ENCODE measurements around the gene MMP15. TPM values are rescaled to one million over a fixed set of nuclear protein-coding genes. Genes with fewer than 3 reads are reported as not detected.

The MMP15 gene
- total and polyA plus RNA-seq, 2 of the 13 experiments (the other 11 are each of a cell fraction or from before 2014, with no cell fraction given) = 35.2 to 44.9 TPM

DNA sequence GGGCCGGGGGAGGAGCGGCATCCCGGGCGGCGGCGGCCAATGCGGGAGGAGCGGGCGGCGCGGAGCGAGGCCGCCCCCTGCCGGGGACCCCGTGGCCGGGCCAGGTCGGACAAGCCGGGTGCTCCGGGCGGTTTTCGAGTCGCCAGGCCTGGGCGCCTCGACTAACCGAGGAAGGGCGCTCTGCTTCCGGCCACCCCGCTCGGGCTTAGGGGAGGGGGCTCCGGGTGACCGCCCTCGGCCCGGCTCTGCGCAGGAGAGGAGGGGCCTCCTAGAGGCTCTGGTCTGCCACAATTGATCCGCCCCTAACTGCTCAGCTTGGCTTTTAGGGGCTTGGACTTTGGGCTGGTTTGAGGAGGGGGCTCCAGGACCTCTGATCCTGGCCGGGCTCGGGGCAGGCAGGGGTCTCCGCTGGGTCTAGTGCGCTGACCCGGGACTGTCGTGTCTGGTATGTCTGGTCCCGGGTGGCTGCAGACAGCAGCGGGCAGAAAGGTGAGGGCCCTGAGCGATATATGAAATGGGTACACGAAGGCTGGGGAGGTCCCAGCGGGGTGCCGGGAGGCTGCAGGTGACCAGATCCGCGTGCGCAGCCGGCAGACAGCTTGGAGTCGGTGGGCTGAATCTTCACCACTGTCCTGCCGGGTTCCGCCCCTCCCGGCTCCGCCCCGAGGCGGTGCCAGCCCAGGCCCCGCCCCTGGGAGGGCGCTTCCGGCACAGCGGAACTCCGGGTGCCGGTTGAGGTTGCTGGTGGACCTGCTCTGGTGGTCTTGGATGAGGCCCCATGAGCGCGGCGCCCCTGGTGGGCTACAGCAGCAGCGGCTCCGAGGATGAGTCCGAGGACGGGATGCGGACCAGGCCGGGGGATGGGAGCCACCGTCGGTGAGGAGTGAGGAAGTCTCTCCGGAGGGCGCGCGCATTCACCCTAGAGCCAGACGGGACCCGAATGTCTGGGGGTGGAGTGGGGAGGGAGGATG lies 24.6 kb upstream of the MMP15 start, which contains the start of gene USB1 (continued):
- peak; percentile 86 for TF ChIP-seq ZNF18 (CRISPR knock-in tag; IDR thresholded peaks at IDR 0.05; ENCODE audit: insufficient replicate concordance)
- no peak for TF ChIP-seq ZNF678 (CRISPR knock-in tag; IDR thresholded peaks at IDR 0.05)
- TF ChIP-seq NRL (CRISPR knock-in tag; IDR thresholded peaks at IDR 0.05; ENCODE audit: borderline replicate concordance) = peak; percentile 76; the same call in 1 of the 2 replicates
- TF ChIP-seq ZSCAN25 (CRISPR knock-in tag; IDR thresholded peaks at IDR 0.05) = 0 out of 2 replicates have a peak, but pooled peaks have one; percentile 45
- TF ChIP-seq, protein P1, sequence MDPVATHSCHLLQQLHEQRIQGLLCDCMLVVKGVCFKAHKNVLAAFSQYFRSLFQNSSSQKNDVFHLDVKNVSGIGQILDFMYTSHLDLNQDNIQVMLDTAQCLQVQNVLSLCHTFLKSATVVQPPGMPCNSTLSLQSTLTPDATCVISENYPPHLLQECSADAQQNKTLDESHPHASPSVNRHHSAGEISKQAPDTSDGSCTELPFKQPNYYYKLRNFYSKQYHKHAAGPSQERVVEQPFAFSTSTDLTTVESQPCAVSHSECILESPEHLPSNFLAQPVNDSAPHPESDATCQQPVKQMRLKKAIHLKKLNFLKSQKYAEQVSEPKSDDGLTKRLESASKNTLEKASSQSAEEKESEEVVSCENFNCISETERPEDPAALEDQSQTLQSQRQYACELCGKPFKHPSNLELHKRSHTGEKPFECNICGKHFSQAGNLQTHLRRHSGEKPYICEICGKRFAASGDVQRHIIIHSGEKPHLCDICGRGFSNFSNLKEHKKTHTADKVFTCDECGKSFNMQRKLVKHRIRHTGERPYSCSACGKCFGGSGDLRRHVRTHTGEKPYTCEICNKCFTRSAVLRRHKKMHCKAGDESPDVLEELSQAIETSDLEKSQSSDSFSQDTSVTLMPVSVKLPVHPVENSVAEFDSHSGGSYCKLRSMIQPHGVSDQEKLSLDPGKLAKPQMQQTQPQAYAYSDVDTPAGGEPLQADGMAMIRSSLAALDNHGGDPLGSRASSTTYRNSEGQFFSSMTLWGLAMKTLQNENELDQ (CRISPR knock-in tag; IDR thresholded peaks at IDR 0.05; ENCODE audit: borderline replicate concordance) = no peak
- 0 out of 2 replicates have a peak, but pooled peaks have one; percentile 46 for TF ChIP-seq NKX3-1 (CRISPR knock-in tag; IDR thresholded peaks at IDR 0.05)
- TF ChIP-seq ZNF580 (CRISPR knock-in tag; IDR thresholded peaks at IDR 0.05; ENCODE audit: borderline replicate concordance, low read depth) = peak; percentile 80; the same call in 1 of the 2 replicates
- TF ChIP-seq CC2D1A (CRISPR knock-in tag; IDR thresholded peaks at IDR 0.05) = 0 out of 2 replicates have a peak, but pooled peaks have one; percentile 49
- no peak for TF ChIP-seq MNT (IDR thresholded peaks at IDR 0.05)
- peak; percentile 62 for TF ChIP-seq ZNF782 (CRISPR knock-in tag; IDR thresholded peaks at IDR 0.05; ENCODE audit: borderline replicate concordance)
- no peak for TF ChIP-seq ONECUT2 (CRISPR knock-in tag; IDR thresholded peaks at IDR 0.05)
- TF ChIP-seq MTA1 (CRISPR knock-in tag; IDR thresholded peaks at IDR 0.05; ENCODE audit: borderline replicate concordance) = no peak
- TF ChIP-seq ZNF615 (CRISPR knock-in tag; IDR thresholded peaks at IDR 0.05; ENCODE audit: borderline replicate concordance) = no peak
- TF ChIP-seq, protein P2, sequence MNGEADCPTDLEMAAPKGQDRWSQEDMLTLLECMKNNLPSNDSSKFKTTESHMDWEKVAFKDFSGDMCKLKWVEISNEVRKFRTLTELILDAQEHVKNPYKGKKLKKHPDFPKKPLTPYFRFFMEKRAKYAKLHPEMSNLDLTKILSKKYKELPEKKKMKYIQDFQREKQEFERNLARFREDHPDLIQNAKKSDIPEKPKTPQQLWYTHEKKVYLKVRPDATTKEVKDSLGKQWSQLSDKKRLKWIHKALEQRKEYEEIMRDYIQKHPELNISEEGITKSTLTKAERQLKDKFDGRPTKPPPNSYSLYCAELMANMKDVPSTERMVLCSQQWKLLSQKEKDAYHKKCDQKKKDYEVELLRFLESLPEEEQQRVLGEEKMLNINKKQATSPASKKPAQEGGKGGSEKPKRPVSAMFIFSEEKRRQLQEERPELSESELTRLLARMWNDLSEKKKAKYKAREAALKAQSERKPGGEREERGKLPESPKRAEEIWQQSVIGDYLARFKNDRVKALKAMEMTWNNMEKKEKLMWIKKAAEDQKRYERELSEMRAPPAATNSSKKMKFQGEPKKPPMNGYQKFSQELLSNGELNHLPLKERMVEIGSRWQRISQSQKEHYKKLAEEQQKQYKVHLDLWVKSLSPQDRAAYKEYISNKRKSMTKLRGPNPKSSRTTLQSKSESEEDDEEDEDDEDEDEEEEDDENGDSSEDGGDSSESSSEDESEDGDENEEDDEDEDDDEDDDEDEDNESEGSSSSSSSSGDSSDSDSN (CRISPR knock-in tag; IDR thresholded peaks at IDR 0.05) = peak; percentile 79
- peak; percentile 91; the same call in 1 of the 2 replicates for TF ChIP-seq ZNF558 (CRISPR knock-in tag; IDR thresholded peaks at IDR 0.05; ENCODE audit: borderline replicate concordance)
- TF ChIP-seq, protein P3, sequence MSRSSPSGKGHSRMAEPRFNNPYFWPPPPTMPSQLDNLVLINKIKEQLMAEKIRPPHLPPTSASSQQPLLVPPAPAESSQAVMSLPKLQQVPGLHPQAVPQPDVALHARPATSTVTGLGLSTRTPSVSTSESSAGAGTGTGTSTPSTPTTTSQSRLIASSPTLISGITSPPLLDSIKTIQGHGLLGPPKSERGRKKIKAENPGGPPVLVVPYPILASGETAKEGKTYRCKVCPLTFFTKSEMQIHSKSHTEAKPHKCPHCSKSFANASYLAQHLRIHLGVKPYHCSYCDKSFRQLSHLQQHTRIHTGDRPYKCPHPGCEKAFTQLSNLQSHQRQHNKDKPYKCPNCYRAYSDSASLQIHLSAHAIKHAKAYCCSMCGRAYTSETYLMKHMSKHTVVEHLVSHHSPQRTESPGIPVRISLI (CRISPR knock-in tag; IDR thresholded peaks at IDR 0.05; ENCODE audit: borderline replicate concordance) = no peak
- 0 out of 2 replicates have a peak, but pooled peaks have one; percentile 5 for TF ChIP-seq EED (CRISPR knock-in tag; IDR thresholded peaks at IDR 0.05)

Measured in HepG2 (cell line).